ENCODE measurements around the gene ALPK1.

DNA sequence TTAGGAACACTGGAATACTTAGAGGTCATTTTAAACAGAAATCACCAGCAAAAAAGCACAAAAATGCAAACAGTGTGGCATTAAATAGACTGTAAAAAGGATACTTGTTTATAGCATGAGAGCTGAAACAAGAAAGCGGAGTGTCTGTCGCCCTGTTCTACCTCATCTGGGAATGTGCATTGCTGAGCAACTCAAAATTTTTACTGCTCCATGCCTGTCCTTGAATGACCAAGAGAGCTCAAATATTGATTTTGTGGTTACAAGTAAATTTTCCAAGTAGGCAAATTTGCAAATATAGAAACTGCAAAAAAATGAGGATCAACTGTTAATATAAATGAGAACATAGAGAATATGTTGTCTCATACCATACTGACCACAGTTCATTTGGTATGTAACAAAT is 40.1 kb upstream of the ALPK1 start:
- TF ChIP-seq, protein P1, sequence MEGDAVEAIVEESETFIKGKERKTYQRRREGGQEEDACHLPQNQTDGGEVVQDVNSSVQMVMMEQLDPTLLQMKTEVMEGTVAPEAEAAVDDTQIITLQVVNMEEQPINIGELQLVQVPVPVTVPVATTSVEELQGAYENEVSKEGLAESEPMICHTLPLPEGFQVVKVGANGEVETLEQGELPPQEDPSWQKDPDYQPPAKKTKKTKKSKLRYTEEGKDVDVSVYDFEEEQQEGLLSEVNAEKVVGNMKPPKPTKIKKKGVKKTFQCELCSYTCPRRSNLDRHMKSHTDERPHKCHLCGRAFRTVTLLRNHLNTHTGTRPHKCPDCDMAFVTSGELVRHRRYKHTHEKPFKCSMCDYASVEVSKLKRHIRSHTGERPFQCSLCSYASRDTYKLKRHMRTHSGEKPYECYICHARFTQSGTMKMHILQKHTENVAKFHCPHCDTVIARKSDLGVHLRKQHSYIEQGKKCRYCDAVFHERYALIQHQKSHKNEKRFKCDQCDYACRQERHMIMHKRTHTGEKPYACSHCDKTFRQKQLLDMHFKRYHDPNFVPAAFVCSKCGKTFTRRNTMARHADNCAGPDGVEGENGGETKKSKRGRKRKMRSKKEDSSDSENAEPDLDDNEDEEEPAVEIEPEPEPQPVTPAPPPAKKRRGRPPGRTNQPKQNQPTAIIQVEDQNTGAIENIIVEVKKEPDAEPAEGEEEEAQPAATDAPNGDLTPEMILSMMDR (tag by site-specific recombination; IDR thresholded peaks at IDR 0.05) = no peak
- TF ChIP-seq, protein P2, sequence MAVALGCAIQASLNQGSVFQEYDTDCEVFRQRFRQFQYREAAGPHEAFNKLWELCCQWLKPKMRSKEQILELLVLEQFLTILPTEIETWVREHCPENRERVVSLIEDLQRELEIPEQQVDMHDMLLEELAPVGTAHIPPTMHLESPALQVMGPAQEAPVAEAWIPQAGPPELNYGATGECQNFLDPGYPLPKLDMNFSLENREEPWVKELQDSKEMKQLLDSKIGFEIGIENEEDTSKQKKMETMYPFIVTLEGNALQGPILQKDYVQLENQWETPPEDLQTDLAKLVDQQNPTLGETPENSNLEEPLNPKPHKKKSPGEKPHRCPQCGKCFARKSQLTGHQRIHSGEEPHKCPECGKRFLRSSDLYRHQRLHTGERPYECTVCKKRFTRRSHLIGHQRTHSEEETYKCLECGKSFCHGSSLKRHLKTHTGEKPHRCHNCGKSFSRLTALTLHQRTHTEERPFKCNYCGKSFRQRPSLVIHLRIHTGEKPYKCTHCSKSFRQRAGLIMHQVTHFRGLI (tag by site-specific recombination; IDR thresholded peaks at IDR 0.05) = no peak
- TF ChIP-seq ZNF341 (tag by site-specific recombination; IDR thresholded peaks at IDR 0.05; ENCODE audit: low read depth) = no peak
- no peak for TF ChIP-seq ZNF24 (tag by site-specific recombination; IDR thresholded peaks at IDR 0.05)
- TF ChIP-seq ZNF548 (tag by site-specific recombination; IDR thresholded peaks at IDR 0.05) = no peak
- no peak for TF ChIP-seq ZXDB (tag by site-specific recombination; IDR thresholded peaks at IDR 0.05)
- TF ChIP-seq, protein P3, sequence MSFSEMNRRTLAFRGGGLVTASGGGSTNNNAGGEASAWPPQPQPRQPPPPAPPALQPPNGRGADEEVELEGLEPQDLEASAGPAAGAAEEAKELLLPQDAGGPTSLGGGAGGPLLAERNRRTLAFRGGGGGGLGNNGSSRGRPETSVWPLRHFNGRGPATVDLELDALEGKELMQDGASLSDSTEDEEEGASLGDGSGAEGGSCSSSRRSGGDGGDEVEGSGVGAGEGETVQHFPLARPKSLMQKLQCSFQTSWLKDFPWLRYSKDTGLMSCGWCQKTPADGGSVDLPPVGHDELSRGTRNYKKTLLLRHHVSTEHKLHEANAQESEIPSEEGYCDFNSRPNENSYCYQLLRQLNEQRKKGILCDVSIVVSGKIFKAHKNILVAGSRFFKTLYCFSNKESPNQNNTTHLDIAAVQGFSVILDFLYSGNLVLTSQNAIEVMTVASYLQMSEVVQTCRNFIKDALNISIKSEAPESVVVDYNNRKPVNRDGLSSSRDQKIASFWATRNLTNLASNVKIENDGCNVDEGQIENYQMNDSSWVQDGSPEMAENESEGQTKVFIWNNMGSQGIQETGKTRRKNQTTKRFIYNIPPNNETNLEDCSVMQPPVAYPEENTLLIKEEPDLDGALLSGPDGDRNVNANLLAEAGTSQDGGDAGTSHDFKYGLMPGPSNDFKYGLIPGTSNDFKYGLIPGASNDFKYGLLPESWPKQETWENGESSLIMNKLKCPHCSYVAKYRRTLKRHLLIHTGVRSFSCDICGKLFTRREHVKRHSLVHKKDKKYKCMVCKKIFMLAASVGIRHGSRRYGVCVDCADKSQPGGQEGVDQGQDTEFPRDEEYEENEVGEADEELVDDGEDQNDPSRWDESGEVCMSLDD (tag by site-specific recombination; IDR thresholded peaks at IDR 0.05) = no peak
- TF ChIP-seq, protein P4, sequence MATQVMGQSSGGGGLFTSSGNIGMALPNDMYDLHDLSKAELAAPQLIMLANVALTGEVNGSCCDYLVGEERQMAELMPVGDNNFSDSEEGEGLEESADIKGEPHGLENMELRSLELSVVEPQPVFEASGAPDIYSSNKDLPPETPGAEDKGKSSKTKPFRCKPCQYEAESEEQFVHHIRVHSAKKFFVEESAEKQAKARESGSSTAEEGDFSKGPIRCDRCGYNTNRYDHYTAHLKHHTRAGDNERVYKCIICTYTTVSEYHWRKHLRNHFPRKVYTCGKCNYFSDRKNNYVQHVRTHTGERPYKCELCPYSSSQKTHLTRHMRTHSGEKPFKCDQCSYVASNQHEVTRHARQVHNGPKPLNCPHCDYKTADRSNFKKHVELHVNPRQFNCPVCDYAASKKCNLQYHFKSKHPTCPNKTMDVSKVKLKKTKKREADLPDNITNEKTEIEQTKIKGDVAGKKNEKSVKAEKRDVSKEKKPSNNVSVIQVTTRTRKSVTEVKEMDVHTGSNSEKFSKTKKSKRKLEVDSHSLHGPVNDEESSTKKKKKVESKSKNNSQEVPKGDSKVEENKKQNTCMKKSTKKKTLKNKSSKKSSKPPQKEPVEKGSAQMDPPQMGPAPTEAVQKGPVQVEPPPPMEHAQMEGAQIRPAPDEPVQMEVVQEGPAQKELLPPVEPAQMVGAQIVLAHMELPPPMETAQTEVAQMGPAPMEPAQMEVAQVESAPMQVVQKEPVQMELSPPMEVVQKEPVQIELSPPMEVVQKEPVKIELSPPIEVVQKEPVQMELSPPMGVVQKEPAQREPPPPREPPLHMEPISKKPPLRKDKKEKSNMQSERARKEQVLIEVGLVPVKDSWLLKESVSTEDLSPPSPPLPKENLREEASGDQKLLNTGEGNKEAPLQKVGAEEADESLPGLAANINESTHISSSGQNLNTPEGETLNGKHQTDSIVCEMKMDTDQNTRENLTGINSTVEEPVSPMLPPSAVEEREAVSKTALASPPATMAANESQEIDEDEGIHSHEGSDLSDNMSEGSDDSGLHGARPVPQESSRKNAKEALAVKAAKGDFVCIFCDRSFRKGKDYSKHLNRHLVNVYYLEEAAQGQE (tag by site-specific recombination; IDR thresholded peaks at IDR 0.05) = no peak
- no peak for TF ChIP-seq ZNF610 (tag by site-specific recombination; IDR thresholded peaks at IDR 0.05; ENCODE audit: borderline replicate concordance)
- no peak for TF ChIP-seq ZFHX2 (tag by site-specific recombination; conservative IDR thresholded peaks at IDR 0.05)
- no peak for TF ChIP-seq ZNF23 (tag by site-specific recombination; IDR thresholded peaks at IDR 0.05; ENCODE audit: borderline replicate concordance)
- TF ChIP-seq BCL11B (tag by site-specific recombination; IDR thresholded peaks at IDR 0.05; ENCODE audit: low read depth) = no peak
